Endodermal cell (in vitro differentiated cells): ENCODE data around the gene EIF4A3. TPM values are rescaled to one million over a fixed set of nuclear protein-coding genes. Genes with fewer than 3 reads are reported as not detected.

ENCODE experiments used
- DNase-seq: peaks from one replicate; pipeline ENCODE4 v3.0.0-alpha.2; 2017
- H3K27ac ChIP-seq: 2 replicates; pipeline ENCODE4 v1.5.1; 2013; ENCODE audit warnings: mild to moderate bottlenecking, low read depth, low read length, moderate library complexity
- H3K27me3 ChIP-seq: 2 replicates; pipeline ENCODE4 v1.6.1; 2013; ENCODE audit warnings: mild to moderate bottlenecking, low read length, moderate library complexity; ENCODE audit not compliant: insufficient read depth, control insufficient read depth, poor library complexity, severe bottlenecking
- H3K36me3 ChIP-seq: 2 replicates; pipeline ENCODE4 v1.7.0; 2013; ENCODE audit warnings: mild to moderate bottlenecking, low read length, moderate library complexity; ENCODE audit not compliant: control insufficient read depth, insufficient read depth
- H3K4me1 ChIP-seq: one replicate; pipeline ENCODE4 v1.7.0; 2013; ENCODE audit warnings: low read length; ENCODE audit not compliant: control insufficient read depth, insufficient read depth
- H3K4me3 ChIP-seq: 2 replicates; pipeline ENCODE4 v1.5.1; 2013; ENCODE audit warnings: mild to moderate bottlenecking, low read length, moderate library complexity
- H3K9ac ChIP-seq: 2 replicates; pipeline ENCODE4 v1.6.1; 2013; ENCODE audit warnings: mild to moderate bottlenecking, low read length, moderate library complexity; ENCODE audit not compliant: poor library complexity, severe bottlenecking; ENCODE audit errors: extremely low read depth
- H3K9me3 ChIP-seq: 2 replicates; pipeline ENCODE4 v1.6.1; 2013; ENCODE audit warnings: mild to moderate bottlenecking, low read length, moderate library complexity; ENCODE audit not compliant: control insufficient read depth
- H3K27ac Mint-ChIP-seq: 2 replicates; pipeline ENCODE4 v1.8.0; 2020; ENCODE audit warnings: mixed read lengths
- H3K27me3 Mint-ChIP-seq: 2 replicates; pipeline ENCODE4 v1.8.0; 2021; ENCODE audit warnings: mild to moderate bottlenecking, mixed read lengths; ENCODE audit not compliant: insufficient read depth
- H3K36me3 Mint-ChIP-seq: 2 replicates; pipeline ENCODE4 v1.8.0; 2020; ENCODE audit warnings: low read depth, mixed read lengths
- H3K4me1 Mint-ChIP-seq: 2 replicates; pipeline ENCODE4 v1.8.0; 2020; ENCODE audit warnings: mixed read lengths
- H3K4me3 Mint-ChIP-seq: 2 replicates; pipeline ENCODE4 v1.8.0; 2020; ENCODE audit warnings: mild to moderate bottlenecking, moderate library complexity, mixed read lengths
- H3K9me3 Mint-ChIP-seq: 2 replicates; pipeline ENCODE4 v1.8.0; 2020; ENCODE audit warnings: mild to moderate bottlenecking, mixed read lengths
- WGBS, 2 experiments: methylation state at CpG; one replicate each; pipeline versions ENCODE4 v1.1.5 to v1.1.7; 2013; ENCODE audit warnings: missing lambda C conversion rate in 2 of 2, mixed read lengths in 1 of 2; ENCODE audit not compliant: insufficient coverage in 1 of 2, insufficient read length in 1 of 2; 5-methylcytosine and 5-hydroxymethylcytosine counted together
- total RNA-seq, 2 donors: library from RNA; stranded (reverse); fragmentation: NEBNext Ultra II Directional in 1 of 2; extraction: Animal tissue kit (Norgen Biotek cat#: 25700) in 1 of 2; gene quantifications; 2 replicates in 1 of 2; 3 replicates in 1 of 2; pipeline ENCODE4 v1.2.1, GENCODE V29; 2021
- TF ChIP-seq, protein P1 (sequence below): fragments of 200-600 bp; sonication (generic); conservative IDR thresholded peaks from 2 replicates; pipeline ENCODE4 v1.5.0; 2021; ENCODE audit warnings: antibody characterized with exemption, mild to moderate bottlenecking

EIF4A3 gene
- total RNA-seq, 2 donors from 2014 or later: 107 to 110 TPM

DNA sequence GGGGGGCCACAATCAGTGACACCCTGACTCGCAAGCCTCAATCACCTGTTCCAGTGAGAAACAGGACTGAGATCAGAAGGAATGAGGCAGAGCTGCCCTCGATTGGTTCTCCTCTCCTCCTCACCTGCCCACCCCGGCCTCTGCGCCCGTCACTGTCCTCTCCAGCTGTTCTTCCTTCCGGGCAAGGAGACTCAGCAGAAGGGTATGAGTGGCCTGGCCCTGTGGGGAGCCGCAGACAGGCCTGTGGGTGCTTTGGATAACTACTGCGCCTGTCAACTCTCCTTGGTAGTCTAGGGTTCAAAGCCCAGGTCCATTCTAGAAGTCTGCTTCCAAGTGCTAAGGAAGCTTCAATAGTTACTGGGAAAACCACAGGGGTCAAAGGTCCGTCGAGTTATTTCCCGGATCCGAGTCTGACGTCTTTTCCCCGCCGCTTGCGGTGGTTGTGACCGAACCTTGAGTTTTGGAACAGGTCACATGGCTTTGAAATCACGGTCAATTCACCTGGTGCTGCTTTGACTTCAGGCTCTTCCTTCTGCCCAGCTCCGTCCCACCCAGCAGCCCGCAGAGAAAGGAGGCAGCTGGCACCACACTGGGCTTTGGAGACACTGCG is 31.2 kb upstream of the EIF4A3 start:
- no peak overlapping the region for H3K4me3 Mint-ChIP-seq
- H3K4me1 Mint-ChIP-seq: no peaks in the 10 kb centered on the region
- no peaks in the 10 kb centered on the region for H3K4me1 ChIP-seq
- no peak overlapping the region for H3K9ac ChIP-seq
- H3K36me3 ChIP-seq: no peaks in the 10 kb centered on the region
- H3K27ac ChIP-seq: no peak overlapping the region
- no peaks in the 10 kb centered on the region for H3K9me3 ChIP-seq
- peaks cover 3% of the 10 kb centered on the region for H3K27me3 Mint-ChIP-seq
- H3K36me3 Mint-ChIP-seq: no peaks in the 10 kb centered on the region
- H3K4me3 ChIP-seq: no peak overlapping the region
- no peak for DNase-seq
- no peaks in the 10 kb centered on the region for H3K27me3 ChIP-seq
- no peak overlapping the region for H3K27ac Mint-ChIP-seq
- no peaks in the 10 kb centered on the region for H3K9me3 Mint-ChIP-seq
- TF ChIP-seq, protein P1, sequence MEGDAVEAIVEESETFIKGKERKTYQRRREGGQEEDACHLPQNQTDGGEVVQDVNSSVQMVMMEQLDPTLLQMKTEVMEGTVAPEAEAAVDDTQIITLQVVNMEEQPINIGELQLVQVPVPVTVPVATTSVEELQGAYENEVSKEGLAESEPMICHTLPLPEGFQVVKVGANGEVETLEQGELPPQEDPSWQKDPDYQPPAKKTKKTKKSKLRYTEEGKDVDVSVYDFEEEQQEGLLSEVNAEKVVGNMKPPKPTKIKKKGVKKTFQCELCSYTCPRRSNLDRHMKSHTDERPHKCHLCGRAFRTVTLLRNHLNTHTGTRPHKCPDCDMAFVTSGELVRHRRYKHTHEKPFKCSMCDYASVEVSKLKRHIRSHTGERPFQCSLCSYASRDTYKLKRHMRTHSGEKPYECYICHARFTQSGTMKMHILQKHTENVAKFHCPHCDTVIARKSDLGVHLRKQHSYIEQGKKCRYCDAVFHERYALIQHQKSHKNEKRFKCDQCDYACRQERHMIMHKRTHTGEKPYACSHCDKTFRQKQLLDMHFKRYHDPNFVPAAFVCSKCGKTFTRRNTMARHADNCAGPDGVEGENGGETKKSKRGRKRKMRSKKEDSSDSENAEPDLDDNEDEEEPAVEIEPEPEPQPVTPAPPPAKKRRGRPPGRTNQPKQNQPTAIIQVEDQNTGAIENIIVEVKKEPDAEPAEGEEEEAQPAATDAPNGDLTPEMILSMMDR: no peak
- 91% methylated on average over 16 to 21 of the region's 21 CpGs for WGBS, 2 experiments

DNA sequence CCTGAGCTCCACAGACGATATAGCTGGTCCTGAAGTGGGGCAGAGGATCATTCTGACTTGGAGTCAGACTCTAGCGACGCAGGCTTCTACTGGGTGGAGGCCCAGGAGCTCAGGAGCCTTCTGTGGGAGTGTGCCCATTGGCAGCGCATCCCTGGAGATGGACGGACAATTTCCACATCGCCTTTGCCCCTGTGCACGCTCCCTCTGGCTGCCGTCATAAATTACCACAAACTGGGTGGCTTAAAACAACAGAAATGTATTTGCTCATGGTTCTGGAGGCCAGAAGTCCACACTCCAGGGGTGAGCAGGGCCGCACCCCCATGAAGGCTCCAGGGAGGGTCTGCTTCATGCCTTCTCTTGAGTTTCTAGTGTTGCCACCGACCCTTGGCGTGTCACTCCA is 29.8 kb upstream of the EIF4A3 start:
- no peaks in the 10 kb centered on the region for H3K9me3 ChIP-seq
- Mint-ChIP-seq H3K4me3 (no peak overlapping the region), H3K27ac (no peak overlapping the region), H3K4me1 (no peaks in the 10 kb centered on the region), H3K27me3 (peaks cover 6% of the 10 kb centered on the region), H3K36me3 (no peaks in the 10 kb centered on the region), H3K9me3 (no peaks in the 10 kb centered on the region)
- 93 to 96% methylated on average over 11 of the region's 11 CpGs for WGBS, 2 experiments
- no peak overlapping the region for H3K4me3 ChIP-seq
- H3K27me3 ChIP-seq: no peaks in the 10 kb centered on the region
- TF ChIP-seq, protein P1: no peak
- H3K4me1 ChIP-seq: no peaks in the 10 kb centered on the region
- H3K36me3 ChIP-seq: no peaks in the 10 kb centered on the region
- H3K27ac ChIP-seq: no peak overlapping the region
- no peak for DNase-seq
- H3K9ac ChIP-seq: no peak overlapping the region

DNA sequence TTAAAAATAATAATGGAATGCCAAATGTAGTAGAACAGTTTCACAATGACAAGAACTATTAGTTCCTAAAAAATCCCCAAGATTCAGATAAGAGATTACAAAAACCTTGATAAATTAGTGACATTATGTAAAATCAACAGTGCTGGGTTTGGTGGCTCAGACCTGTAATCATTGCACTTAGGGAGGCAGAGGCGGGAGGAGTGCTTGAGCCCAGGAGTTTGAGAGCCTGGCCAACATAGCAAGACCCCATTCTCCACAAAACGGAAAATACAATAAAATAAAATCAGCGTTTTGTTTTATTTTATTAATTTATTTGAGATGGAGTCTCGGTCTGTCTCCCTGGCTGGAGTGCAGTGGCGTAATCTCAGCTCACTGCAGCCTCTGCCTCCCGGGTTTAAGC is 27.0 kb upstream of the EIF4A3 start:
- H3K27me3 ChIP-seq: no peaks in the 10 kb centered on the region
- no peak overlapping the region for H3K4me3 Mint-ChIP-seq
- H3K9ac ChIP-seq: no peak overlapping the region
- no peak for DNase-seq
- no peaks in the 10 kb centered on the region for H3K9me3 ChIP-seq
- H3K36me3 ChIP-seq: no peaks in the 10 kb centered on the region
- H3K36me3 Mint-ChIP-seq: no peaks in the 10 kb centered on the region
- H3K4me1 Mint-ChIP-seq: no peaks in the 10 kb centered on the region
- H3K27me3 Mint-ChIP-seq: peaks cover 6% of the 10 kb centered on the region
- 91 to 92% methylated on average over 5 of the region's 6 CpGs for WGBS, 2 experiments
- H3K9me3 Mint-ChIP-seq: no peaks in the 10 kb centered on the region
- TF ChIP-seq, protein P1: no peak
- H3K27ac Mint-ChIP-seq: no peak overlapping the region
- H3K4me1 ChIP-seq: no peaks in the 10 kb centered on the region
- H3K4me3 ChIP-seq: no peak overlapping the region
- no peak overlapping the region for H3K27ac ChIP-seq
